Subcutaneous adipose tissue (tissue), 4 donors: ENCODE measurements around the gene B3GLCT. TPM values are rescaled to one million over a fixed set of nuclear protein-coding genes. Genes with fewer than 3 reads are reported as not detected.

Experiments used
- total RNA-seq, 4 donors: library from RNA; depleted of rRNA; stranded (reverse); fragments of >200 nt; gene quantifications; one replicate each; pipeline ENCODE4 v1.1.0, GENCODE V29; 2016
- TF ChIP-seq, protein P1 (sequence below): fragments of 450-650 bp; IDR thresholded peaks from one replicate; pipeline ENCODE4 v1.5.1; 2016; ENCODE audit warnings: low read depth, mild to moderate bottlenecking, control low read depth, antibody characterized with exemption, moderate library complexity

The B3GLCT gene
- total RNA-seq, 4 donors from 2014 or later, result 4.9 to 15.4 (median 8.5) TPM

DNA sequence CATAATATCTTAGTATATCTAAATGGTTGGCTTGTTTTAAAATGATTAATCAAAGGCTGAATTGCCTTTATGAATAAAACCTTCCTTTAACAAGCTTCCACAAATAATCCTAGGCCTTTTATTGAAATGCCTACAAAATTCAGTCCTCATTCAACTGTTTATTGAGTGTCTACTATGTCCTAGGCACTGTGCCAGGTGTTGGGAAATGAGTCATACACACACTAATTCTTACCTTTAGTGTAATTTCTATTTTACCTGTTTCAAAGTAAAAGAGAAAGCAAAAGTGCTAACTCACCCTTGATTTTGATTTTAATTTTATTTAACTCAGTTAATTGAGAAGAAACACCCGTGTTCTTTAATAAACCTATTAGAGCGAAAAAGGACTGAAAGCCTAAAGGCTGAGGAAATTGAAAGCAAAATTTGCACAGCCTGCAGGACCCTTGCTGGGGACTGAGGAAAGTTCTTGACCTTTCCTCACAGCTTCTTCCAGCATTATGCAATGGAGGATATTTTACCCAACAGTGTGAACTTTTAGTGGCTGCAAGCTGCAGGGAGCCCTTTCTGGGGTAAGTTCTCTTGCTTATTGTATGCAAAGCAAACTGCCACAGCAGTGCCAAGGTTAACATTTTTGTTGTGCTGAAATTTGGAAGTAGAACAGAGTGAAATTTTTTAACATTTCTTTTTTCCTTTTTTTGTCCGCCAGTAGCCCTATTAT, 83.1 kb downstream of the B3GLCT start:
- TF ChIP-seq, protein P1, sequence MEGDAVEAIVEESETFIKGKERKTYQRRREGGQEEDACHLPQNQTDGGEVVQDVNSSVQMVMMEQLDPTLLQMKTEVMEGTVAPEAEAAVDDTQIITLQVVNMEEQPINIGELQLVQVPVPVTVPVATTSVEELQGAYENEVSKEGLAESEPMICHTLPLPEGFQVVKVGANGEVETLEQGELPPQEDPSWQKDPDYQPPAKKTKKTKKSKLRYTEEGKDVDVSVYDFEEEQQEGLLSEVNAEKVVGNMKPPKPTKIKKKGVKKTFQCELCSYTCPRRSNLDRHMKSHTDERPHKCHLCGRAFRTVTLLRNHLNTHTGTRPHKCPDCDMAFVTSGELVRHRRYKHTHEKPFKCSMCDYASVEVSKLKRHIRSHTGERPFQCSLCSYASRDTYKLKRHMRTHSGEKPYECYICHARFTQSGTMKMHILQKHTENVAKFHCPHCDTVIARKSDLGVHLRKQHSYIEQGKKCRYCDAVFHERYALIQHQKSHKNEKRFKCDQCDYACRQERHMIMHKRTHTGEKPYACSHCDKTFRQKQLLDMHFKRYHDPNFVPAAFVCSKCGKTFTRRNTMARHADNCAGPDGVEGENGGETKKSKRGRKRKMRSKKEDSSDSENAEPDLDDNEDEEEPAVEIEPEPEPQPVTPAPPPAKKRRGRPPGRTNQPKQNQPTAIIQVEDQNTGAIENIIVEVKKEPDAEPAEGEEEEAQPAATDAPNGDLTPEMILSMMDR, result no peak

DNA sequence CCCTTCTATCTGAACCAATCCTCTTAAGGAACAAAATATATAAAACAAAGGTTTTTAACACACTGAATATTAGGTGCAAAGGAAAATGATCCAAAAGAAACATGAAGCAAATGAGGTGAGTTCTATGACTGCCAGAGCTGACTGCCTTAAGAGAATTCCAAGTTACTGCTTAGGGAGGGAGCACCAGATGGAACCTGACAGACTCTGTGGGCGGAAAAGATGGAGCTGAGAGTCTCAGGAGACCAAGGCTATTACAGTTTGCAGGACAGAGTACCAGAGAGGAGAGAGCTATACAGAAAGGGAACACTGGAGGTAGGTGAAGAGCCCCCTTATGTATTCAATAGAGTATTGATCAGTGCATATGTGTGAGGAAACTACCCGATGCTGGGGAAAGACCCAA, 87.2 kb downstream of the B3GLCT start:
- TF ChIP-seq, protein P1, result no peak

- TF ChIP-seq, protein P1, result no peak
These were observed 101.3 kb downstream of the B3GLCT start for GRCh38 chr13:31301119-31301518.

DNA sequence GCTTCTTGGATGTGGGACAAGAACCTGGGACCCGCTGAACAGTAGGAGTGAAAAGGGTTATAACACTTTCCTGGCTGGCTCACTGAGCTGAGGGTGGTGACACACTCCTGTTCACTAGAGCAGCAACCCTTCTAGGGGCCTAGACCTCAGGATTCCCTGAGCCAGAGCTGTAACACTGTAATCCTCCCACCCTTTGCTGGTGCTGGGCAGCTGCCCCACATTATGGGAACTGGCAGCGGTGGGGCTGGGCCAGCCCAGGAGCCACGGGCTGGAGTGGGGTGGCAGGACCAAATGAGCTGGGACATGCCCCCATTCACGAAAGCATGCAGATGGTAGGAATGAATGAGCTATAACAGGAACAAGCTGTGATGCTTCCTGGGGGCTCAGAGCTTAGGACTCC, 110.6 kb downstream of the B3GLCT start:
- TF ChIP-seq, protein P1, result no peak

GRCh38 chr13:31310786-31311185, 111.0 kb downstream of the B3GLCT start:
- TF ChIP-seq, protein P1, result no peak

DNA sequence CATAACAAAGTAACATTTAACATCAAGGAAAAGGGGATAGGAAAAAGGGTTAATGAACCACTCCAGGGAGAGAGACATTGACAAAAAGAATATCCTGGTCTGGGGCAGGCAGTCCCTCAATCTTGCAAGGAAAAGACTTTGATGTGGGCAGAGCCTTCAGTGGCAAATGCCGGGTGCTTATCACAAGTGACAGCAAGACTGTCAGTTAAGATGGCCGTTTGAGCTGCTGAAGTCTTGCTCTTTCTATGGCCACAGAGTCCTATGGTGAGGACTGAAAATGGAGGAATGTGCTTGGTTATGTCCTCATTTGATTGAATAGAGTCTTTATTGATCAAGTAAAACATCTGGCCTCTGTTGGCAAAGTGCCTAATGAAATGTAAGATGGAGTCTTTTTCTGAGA, 112.1 kb downstream of the B3GLCT start:
- TF ChIP-seq, protein P1, result no peak

DNA sequence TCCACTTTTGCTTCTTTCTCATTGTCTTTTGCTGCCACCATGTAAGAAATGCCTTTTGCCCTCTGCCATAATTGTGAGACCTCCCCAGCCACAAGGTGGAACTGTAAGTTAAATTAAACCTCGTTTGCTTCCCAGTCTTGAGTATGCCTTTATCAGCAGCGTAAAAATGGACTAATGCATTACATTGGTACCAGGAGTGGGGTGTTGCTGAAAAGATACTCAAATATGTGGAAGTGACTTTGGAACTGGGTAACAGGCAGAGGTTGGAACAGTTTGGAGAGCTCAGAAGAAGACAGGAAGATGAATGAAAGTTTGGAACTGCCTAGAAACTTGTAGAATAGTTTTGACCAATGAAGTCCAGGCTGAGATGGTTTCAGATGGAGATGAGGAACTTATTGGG, 115.2 kb downstream of the B3GLCT start:
- TF ChIP-seq, protein P1, result no peak
